ENCODE results near the gene HOXA9.
A peak's percentile ranks its signal among the peaks of the same experiment; 100 is the strongest.

HOXA9 gene

DNA sequence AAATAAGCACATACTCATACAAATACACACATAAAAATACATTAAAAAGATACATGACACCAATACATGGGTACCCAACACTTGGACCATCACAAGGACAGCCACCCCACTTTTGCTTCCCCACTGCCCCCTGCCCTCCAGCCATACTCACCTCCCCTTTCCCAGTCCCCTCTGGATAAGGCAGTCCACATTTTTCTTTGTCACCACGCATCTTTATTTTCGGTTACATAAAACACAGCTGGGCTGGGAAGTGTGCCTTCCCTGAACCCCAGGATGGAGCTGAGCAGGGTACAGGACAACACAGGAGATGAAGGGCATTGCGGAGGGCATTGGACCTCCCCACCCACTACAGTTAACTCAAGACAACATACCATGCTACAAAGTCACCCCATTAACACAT, 11.8 kb downstream of the HOXA9 start:
- no peak overlapping the region for H3K9ac ChIP-seq (ENCODE audit: low read length)
- no peaks in the 10 kb centered on the region for H3K36me3 ChIP-seq (ENCODE audit: control insufficient read depth, insufficient read depth, low read length)
- H3K27me3 ChIP-seq (ENCODE audit: control insufficient read depth, insufficient read depth, low read length), result peaks cover 91% of the 10 kb centered on the region
- peaks cover 46% of the 10 kb centered on the region for H3K4me1 ChIP-seq (ENCODE audit: control insufficient read depth, insufficient read depth, low read length)
- no peaks in the 10 kb centered on the region for H3K9me3 ChIP-seq (ENCODE audit: control insufficient read depth, low read length)
- H3K4me3 ChIP-seq (ENCODE audit: low read length), result no peak overlapping the region

DNA sequence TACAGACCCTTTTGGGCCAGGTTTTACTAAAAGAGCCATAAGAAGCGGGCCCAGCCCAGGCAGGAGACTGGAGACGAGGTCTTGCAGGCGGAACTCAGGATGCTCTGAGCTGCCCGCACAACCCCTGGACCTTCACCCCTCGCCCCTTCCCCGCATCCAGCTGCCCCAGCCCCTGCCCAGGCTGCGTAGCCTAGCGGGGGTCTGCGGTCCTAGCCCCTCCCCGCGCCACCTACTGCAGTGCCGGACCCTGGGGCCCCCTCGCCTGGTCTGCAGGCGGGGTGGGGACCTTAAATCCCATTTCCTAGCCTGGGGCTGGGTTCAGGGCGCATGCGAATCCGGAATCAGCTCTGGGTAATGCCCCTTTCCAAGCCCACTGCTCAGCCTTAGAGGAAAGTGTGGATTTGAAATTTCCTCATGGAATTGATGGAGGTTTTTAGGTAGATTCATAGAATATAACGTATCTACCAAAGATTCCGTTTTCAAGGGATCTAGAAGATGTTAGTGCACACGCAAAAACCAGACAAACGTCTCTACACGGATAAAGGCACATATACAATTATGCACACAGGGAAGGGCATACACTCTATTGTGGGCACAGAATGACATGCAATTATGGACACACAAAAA, 12.4 kb downstream of the HOXA9 start:
- Histone ChIP-seq H3K9me3 (ENCODE audit: control insufficient read depth, low read length) (no peaks in the 10 kb centered on the region), H3K4me3 (ENCODE audit: low read length) (no peak overlapping the region), H3K36me3 (ENCODE audit: control insufficient read depth, insufficient read depth, low read length) (no peaks in the 10 kb centered on the region), H3K9ac (ENCODE audit: low read length) (no peak overlapping the region), H3K27me3 (ENCODE audit: control insufficient read depth, insufficient read depth, low read length) (peaks cover 91% of the 10 kb centered on the region), H3K4me1 (ENCODE audit: control insufficient read depth, insufficient read depth, low read length) (peaks cover 51% of the 10 kb centered on the region)

GRCh38 chr7:27151931-27152815, 13.2 kb downstream of the HOXA9 start, which contains the start of gene HOXA3:
TSS of gene HOXA3 (minus strand) at chr7:27152583. CDS start at chr7:27110640, 41,943 bp downstream.
- peaks cover 90% of the 10 kb centered on the region for H3K27me3 ChIP-seq (ENCODE audit: control insufficient read depth, insufficient read depth, low read length)
- H3K9ac ChIP-seq (ENCODE audit: low read length), result no peak within 1 kb of the TSS
- no peak within 1 kb of the TSS for H3K4me3 ChIP-seq (ENCODE audit: low read length)
- H3K9me3 ChIP-seq (ENCODE audit: control insufficient read depth, low read length), result no peaks in the 10 kb centered on the region
- peaks cover 51% of the 10 kb centered on the region for H3K4me1 ChIP-seq (ENCODE audit: control insufficient read depth, insufficient read depth, low read length)
- H3K36me3 ChIP-seq (ENCODE audit: control insufficient read depth, insufficient read depth, low read length), result no peaks in the 10 kb centered on the region

DNA sequence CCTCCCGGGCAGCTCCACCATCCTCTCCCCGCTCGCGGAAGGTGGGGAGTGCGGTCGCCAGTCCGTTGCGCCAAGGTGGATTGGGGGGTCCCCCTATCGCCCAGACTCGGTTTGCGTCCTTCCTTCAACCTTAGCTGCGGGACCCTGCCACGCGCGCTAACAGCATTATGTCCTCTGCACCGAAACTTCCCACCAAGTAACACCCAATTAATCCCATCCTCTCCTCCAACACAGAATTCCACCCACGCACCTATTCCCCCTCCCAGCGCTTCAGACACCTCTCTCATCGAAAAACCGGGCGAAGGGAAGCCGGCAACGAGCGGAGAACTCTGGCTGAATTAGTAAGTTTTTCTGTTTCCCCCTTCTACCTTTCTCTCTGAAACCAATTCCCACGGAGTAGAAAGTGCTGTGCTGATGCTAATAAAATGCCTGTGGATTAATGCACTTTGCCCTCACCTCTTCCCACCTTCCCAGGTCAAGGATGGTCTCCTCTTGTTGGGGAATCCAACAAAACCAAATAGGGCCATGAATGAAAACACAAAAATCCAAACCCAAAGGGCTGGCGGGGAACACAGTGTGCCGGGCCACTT, 13.9 kb downstream of the HOXA9 start:
- no peaks in the 10 kb centered on the region for H3K9me3 ChIP-seq (ENCODE audit: control insufficient read depth, low read length)
- peaks cover 51% of the 10 kb centered on the region for H3K4me1 ChIP-seq (ENCODE audit: control insufficient read depth, insufficient read depth, low read length)
- peak overlapping the region; percentile 44 for H3K4me3 ChIP-seq (ENCODE audit: low read length)
- peaks cover 90% of the 10 kb centered on the region for H3K27me3 ChIP-seq (ENCODE audit: control insufficient read depth, insufficient read depth, low read length)
- H3K9ac ChIP-seq (ENCODE audit: low read length), result no peak overlapping the region
- no peaks in the 10 kb centered on the region for H3K36me3 ChIP-seq (ENCODE audit: control insufficient read depth, insufficient read depth, low read length)

DNA sequence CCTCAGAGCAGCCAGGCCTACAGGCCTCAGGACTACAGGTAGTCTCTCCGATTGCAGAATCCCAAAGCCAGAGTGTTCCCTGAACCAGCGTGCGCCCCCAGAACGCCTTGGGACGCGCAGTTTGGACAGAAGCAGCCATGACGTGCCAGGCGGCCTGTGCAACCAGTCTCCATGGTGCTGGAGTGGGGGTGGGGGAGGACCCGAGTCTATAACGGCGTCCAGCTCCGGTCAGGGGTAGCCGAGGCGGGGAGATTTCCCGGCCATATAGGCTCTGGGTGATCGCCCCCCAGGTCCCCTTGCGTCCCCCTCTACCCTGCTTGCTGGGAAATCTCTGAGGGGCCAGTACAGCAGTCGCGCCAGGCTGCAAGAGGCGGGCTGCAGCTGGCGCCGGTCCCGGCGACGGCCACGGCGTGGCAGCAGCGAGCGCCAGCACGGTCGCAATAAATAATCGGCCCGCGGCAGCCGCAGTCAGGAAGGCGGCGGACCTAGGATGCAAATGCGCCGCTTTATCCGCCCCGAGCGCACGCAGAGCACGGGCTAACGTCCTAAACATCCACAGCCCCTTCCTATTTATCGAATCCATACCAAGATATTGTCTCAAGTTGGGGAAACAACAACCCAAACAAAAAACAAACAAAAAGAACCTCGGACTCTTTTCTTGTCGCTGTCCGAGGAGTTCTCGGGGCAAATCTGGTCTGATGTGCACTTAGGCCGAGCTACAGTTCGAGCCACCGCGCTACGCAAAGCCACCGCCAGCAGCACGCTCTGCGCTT, 14.6 kb downstream of the HOXA9 start:
- Histone ChIP-seq H3K27me3 (ENCODE audit: control insufficient read depth, insufficient read depth, low read length) (peaks cover 90% of the 10 kb centered on the region), H3K4me1 (ENCODE audit: control insufficient read depth, insufficient read depth, low read length) (peaks cover 45% of the 10 kb centered on the region), H3K9me3 (ENCODE audit: control insufficient read depth, low read length) (no peaks in the 10 kb centered on the region), H3K36me3 (ENCODE audit: control insufficient read depth, insufficient read depth, low read length) (no peaks in the 10 kb centered on the region), H3K9ac (ENCODE audit: low read length) (no peak overlapping the region), H3K4me3 (ENCODE audit: low read length) (peak overlapping the region; percentile 44)

- H3K9me3 ChIP-seq (ENCODE audit: control insufficient read depth, low read length), result no peaks in the 10 kb centered on the region
- H3K9ac ChIP-seq (ENCODE audit: low read length), result no peak overlapping the region
- peaks cover 40% of the 10 kb centered on the region for H3K4me1 ChIP-seq (ENCODE audit: control insufficient read depth, insufficient read depth, low read length)
- H3K36me3 ChIP-seq (ENCODE audit: control insufficient read depth, insufficient read depth, low read length), result no peaks in the 10 kb centered on the region
- H3K4me3 ChIP-seq (ENCODE audit: low read length), result peak overlapping the region; percentile 44
- H3K27me3 ChIP-seq (ENCODE audit: control insufficient read depth, insufficient read depth, low read length), result peaks cover 90% of the 10 kb centered on the region
These were observed 15.3 kb downstream of the HOXA9 start for GRCh38 chr7:27149842-27150567.

GRCh38 chr7:27148756-27149641, 16.3 kb downstream of the HOXA9 start:
- H3K9me3 ChIP-seq (ENCODE audit: control insufficient read depth, low read length), result no peaks in the 10 kb centered on the region
- no peak overlapping the region for H3K9ac ChIP-seq (ENCODE audit: low read length)
- H3K4me3 ChIP-seq (ENCODE audit: low read length), result no peak overlapping the region
- no peaks in the 10 kb centered on the region for H3K36me3 ChIP-seq (ENCODE audit: control insufficient read depth, insufficient read depth, low read length)
- H3K27me3 ChIP-seq (ENCODE audit: control insufficient read depth, insufficient read depth, low read length), result peaks cover 90% of the 10 kb centered on the region
- peaks cover 42% of the 10 kb centered on the region for H3K4me1 ChIP-seq (ENCODE audit: control insufficient read depth, insufficient read depth, low read length)

DNA sequence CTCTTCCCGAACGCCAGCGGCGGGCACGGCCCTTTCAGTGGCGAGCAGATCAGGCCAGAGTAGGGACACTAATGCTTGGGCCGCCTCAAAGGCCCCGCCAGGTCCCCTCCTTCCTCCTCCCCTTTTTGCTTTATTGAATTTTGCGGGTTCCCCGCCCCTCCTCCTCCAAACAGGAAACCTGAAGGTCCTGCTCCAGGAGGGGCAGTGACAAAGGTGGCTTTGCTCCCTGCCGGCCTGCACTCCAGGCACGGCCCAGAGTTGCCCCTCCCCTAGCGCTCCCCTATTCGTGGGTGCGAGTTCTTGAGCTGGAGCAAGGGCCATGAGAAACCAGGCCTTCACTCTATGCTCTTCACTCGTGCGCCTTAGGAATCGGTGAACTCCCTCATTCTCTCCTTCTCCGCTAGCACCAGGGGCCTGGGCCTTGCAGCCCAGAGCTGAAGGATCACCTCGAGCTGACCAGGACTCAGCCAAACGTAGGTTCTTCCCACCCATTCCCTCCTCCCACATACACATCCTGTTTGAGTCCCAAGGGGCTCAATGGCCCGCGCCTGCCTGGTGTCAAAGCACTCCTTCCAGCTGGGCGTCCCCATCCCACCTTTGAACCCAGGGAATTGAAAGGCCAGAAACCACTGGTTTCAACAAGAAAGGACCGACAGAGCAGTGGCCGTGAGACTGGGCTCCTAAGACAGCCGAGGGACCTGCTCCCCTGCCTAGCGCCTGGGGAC, 17.1 kb downstream of the HOXA9 start:
- Histone ChIP-seq H3K9ac (ENCODE audit: low read length) (no peak overlapping the region), H3K36me3 (ENCODE audit: control insufficient read depth, insufficient read depth, low read length) (no peaks in the 10 kb centered on the region), H3K27me3 (ENCODE audit: control insufficient read depth, insufficient read depth, low read length) (peaks cover 84% of the 10 kb centered on the region), H3K4me3 (ENCODE audit: low read length) (no peak overlapping the region), H3K4me1 (ENCODE audit: control insufficient read depth, insufficient read depth, low read length) (peaks cover 42% of the 10 kb centered on the region), H3K9me3 (ENCODE audit: control insufficient read depth, low read length) (no peaks in the 10 kb centered on the region)

- peaks cover 37% of the 10 kb centered on the region for H3K4me1 ChIP-seq (ENCODE audit: control insufficient read depth, insufficient read depth, low read length)
- H3K4me3 ChIP-seq (ENCODE audit: low read length), result no peak within 1 kb of the TSS
- no peak within 1 kb of the TSS for H3K9ac ChIP-seq (ENCODE audit: low read length)
- no peaks in the 10 kb centered on the region for H3K36me3 ChIP-seq (ENCODE audit: control insufficient read depth, insufficient read depth, low read length)
- H3K9me3 ChIP-seq (ENCODE audit: control insufficient read depth, low read length), result no peaks in the 10 kb centered on the region
- peaks cover 77% of the 10 kb centered on the region for H3K27me3 ChIP-seq (ENCODE audit: control insufficient read depth, insufficient read depth, low read length)
These were observed 17.9 kb downstream of the HOXA9 start, which contains the start of gene HOXA6 for GRCh38 chr7:27147199-27148030. TSS of gene HOXA6 (minus strand) at chr7:27147774. CDS start at chr7:27147749, 25 bp downstream.

Measured in mucosa of stomach (tissue), 1 donor.